Fibroblast of skin of abdomen (primary cell): ENCODE measurements around the gene PRR11. TPM values are rescaled to one million over a fixed set of nuclear protein-coding genes. Genes with fewer than 3 reads are reported as not detected.
"Not testable (repeated sequence)": the region's sequence is repeated elsewhere in the genome, so short reads cannot be mapped to it uniquely, and the experiment has no call there.

ENCODE experiments used
- DNase-seq: peaks from one replicate; pipeline ENCODE4 v3.0.0-alpha.2; 2013
- polyA plus RNA-seq, 2 experiments: library from polyadenylated mRNA; unstranded; fragments of 120-200 nt; gene quantifications; one replicate each; pipeline ENCODE4 v1.2.1, GENCODE V29; 2013; ENCODE audit not compliant: insufficient read length in 2 of 2

Gene PRR11
- 48.5 TPM for polyA plus RNA-seq (2013, experiment 1 of 2; ENCODE audit: insufficient read length)
- 45.7 TPM for polyA plus RNA-seq (2013, experiment 2 of 2; ENCODE audit: insufficient read length)

GRCh38 chr17:59155439-59156177 is at the start of gene PRR11:
Gene PRR11 (plus strand): TSS chr17:59155746. CDS start chr17:59169753, 14,007 bp downstream.
- no peak for DNase-seq

- DNase-seq: peak; percentile 27
Measured at GRCh38 chr17:59105852-59106462, 49.6 kb upstream of the PRR11 start.

GRCh38 chr17:59106463-59107305 is 48.9 kb upstream of the PRR11 start, which contains the start of gene TRIM37:
Gene TRIM37 (minus strand): TSS chr17:59106880. CDS start chr17:59106461, 419 bp downstream.
- DNase-seq: peak; percentile 98

- no peak for DNase-seq
Measured at GRCh38 chr17:59107306-59107670, 48.3 kb upstream of the PRR11 start.

GRCh38 chr17:59108400-59109102 is 47.0 kb upstream of the PRR11 start:
- no peak for DNase-seq

- DNase-seq: no peak
Measured at GRCh38 chr17:59110973-59111372, 44.6 kb upstream of the PRR11 start.

- DNase-seq: no peak
Measured at GRCh38 chr17:59111539-59111938, 44.0 kb upstream of the PRR11 start.

GRCh38 chr17:59115474-59115873 is 40.1 kb upstream of the PRR11 start:
- no peak for DNase-seq

- DNase-seq: no peak
Measured at GRCh38 chr17:59121901-59122480, 33.6 kb upstream of the PRR11 start.

- no peak for DNase-seq
Measured at GRCh38 chr17:59124665-59125064, 30.9 kb upstream of the PRR11 start.

- no peak for DNase-seq
Measured at GRCh38 chr17:59126809-59127417, 28.6 kb upstream of the PRR11 start.

- DNase-seq: no peak
Measured at GRCh38 chr17:59129814-59130213, 25.7 kb upstream of the PRR11 start.

GRCh38 chr17:59131131-59131530 is 24.4 kb upstream of the PRR11 start:
- no peak for DNase-seq

GRCh38 chr17:59138339-59138738 is 17.2 kb upstream of the PRR11 start:
- DNase-seq: not testable (repeated sequence)

- no peak for DNase-seq
Measured at GRCh38 chr17:59139939-59140338, 15.6 kb upstream of the PRR11 start.

GRCh38 chr17:59141860-59142259 is 13.7 kb upstream of the PRR11 start:
- DNase-seq: no peak

GRCh38 chr17:59145571-59146096 is 9.9 kb upstream of the PRR11 start:
- DNase-seq: no peak

- peak; percentile 55 for DNase-seq
Measured at GRCh38 chr17:59149051-59149450, 6.5 kb upstream of the PRR11 start.

GRCh38 chr17:59149841-59150511 is 5.6 kb upstream of the PRR11 start:
- no peak for DNase-seq

- no peak for DNase-seq
Measured at GRCh38 chr17:59151006-59151405, 4.5 kb upstream of the PRR11 start.

- no peak for DNase-seq
Measured at GRCh38 chr17:59151591-59151990, 4.0 kb upstream of the PRR11 start.
